K562 (cell line): ENCODE measurements around the gene FBXO48. TPM values are rescaled to one million over a fixed set of nuclear protein-coding genes. Genes with fewer than 3 reads are reported as not detected.

Experiments used
- ATF2 ChIP-seq: sonication (generic); formaldehyde crosslinking; IDR thresholded peaks from 2 replicates; pipeline ENCODE4 v1.8.1; 2022; ENCODE audit warnings: missing genetic modification reagents
- ATF7 ChIP-seq: fragments of 450-650 bp; IDR thresholded peaks from 2 replicates; pipeline ENCODE4 v1.7.1; 2014; ENCODE audit warnings: mild to moderate bottlenecking, moderate library complexity
- CC2D1A ChIP-seq: fragments of 450-650 bp; IDR thresholded peaks from 2 replicates; pipeline ENCODE4 v1.6.1; 2017; ENCODE audit warnings: mild to moderate bottlenecking
- CHAMP1 ChIP-seq: fragments of 450-650 bp; IDR thresholded peaks from 2 replicates; pipeline ENCODE4 v1.6.1; 2016; ENCODE audit warnings: mild to moderate bottlenecking
- CTBP1 ChIP-seq: fragments of 450-650 bp; IDR thresholded peaks from 2 replicates; pipeline ENCODE4 v1.6.1; 2016; ENCODE audit warnings: borderline replicate concordance
- EP300 ChIP-seq: IDR thresholded peaks from 2 replicates; pipeline ENCODE4 v1.6.1; 2012; ENCODE audit warnings: low read length, improper control_type of control experiment
- ETV1 ChIP-seq: fragments of 450-650 bp; conservative IDR thresholded peaks from 2 replicates; pipeline ENCODE4 v1.6.1; 2016; ENCODE audit warnings: missing genetic modification characterization, control low read depth, low read depth, missing compliant biosample characterization
- GATA2 ChIP-seq: sonication (generic); formaldehyde crosslinking; IDR thresholded peaks from 2 replicates; pipeline ENCODE4 v1.4.0; 2020; ENCODE audit warnings: mild to moderate bottlenecking, missing genetic modification reagents
- GTF2A2 ChIP-seq: IDR thresholded peaks from 2 replicates; pipeline ENCODE4 v1.6.1; 2016; ENCODE audit warnings: mild to moderate bottlenecking, missing genetic modification characterization, missing compliant biosample characterization
- LARP7 ChIP-seq: fragments of 450-650 bp; IDR thresholded peaks from 2 replicates; pipeline ENCODE4 v1.6.1; 2016
- MAZ ChIP-seq, 2 experiments: fragments of 450-650 bp in 1 of 2; sonication (generic) in 1 of 2; formaldehyde crosslinking; IDR thresholded peaks in 1 of 2; conservative IDR thresholded peaks in 1 of 2; 2 replicates each; pipeline versions ENCODE4 v1.4.0 to v1.5.0; 2020; ENCODE audit warnings: mild to moderate bottlenecking in 1 of 2, missing genetic modification reagents in 1 of 2
- MBD1 ChIP-seq: fragments of 250-450 bp; sonication (Bioruptor Pico); IDR thresholded peaks from 2 replicates; pipeline ENCODE4 v1.8.0; 2022; ENCODE audit warnings: inconsistent platforms
- RUNX1 ChIP-seq: sonication (generic); IDR thresholded peaks from 2 replicates; pipeline ENCODE4 v1.6.1; 2016; ENCODE audit warnings: antibody characterized with exemption, low read depth
- SMARCE1 ChIP-seq: fragments of 450-650 bp; IDR thresholded peaks from 2 replicates; pipeline ENCODE4 v1.7.1; 2016; ENCODE audit warnings: mild to moderate bottlenecking
- SP1 ChIP-seq: sonication (generic); formaldehyde crosslinking; IDR thresholded peaks from 2 replicates; pipeline ENCODE4 v1.8.1; 2022; ENCODE audit warnings: mild to moderate bottlenecking, missing genetic modification reagents
- STAT5B ChIP-seq: fragments of 250-450 bp; sonication (Bioruptor Pico); IDR thresholded peaks from 2 replicates; pipeline ENCODE4 v1.8.0; 2021; ENCODE audit warnings: mild to moderate bottlenecking, inconsistent platforms
- TGIF2 ChIP-seq: sonication (generic); formaldehyde crosslinking; IDR thresholded peaks from 2 replicates; pipeline ENCODE4 v1.8.1; 2022; ENCODE audit warnings: mild to moderate bottlenecking, missing genetic modification reagents, moderate library complexity
- YY1 ChIP-seq, 3 experiments: IDR thresholded peaks; 2 replicates each; pipeline ENCODE4 v1.6.1; 2011; ENCODE audit warnings: low read length in 2 of 3, mild to moderate bottlenecking in 2 of 3, moderate library complexity in 2 of 3, borderline replicate concordance in 1 of 3, control low read depth in 1 of 3, low read depth in 1 of 3; ENCODE audit not compliant: insufficient read depth in 3 of 3, insufficient replicate concordance in 2 of 3, control insufficient read depth in 1 of 3, insufficient read length in 1 of 3; ENCODE audit errors: extremely low read depth in 1 of 3
- ZBTB49 ChIP-seq: sonication (generic); formaldehyde crosslinking; IDR thresholded peaks from 2 replicates; pipeline ENCODE4 v1.8.0; 2022; ENCODE audit warnings: missing genetic modification reagents, mild to moderate bottlenecking, borderline replicate concordance
- polyA plus RNA-seq, 8 experiments: library from polyadenylated mRNA; depleted of rRNA in 4 of 8; stranded (reverse) in 5 of 8; unstranded in 3 of 8; fragments of >200 nt; fragmentation: Nextera tagmentation in 2 of 8; fragmentation: Illumina TruSeq in 1 of 8; extraction: Ambion mirVana in 2 of 8; extraction: Trizol in 1 of 8; gene quantifications; 2 replicates each; pipeline versions ENCODE4 v1.2.1 to v1.2.3, GENCODE V29; 2011 to 2014; ENCODE audit warnings: inconsistent platforms in 1 of 8, missing spikeins in 1 of 8
- total RNA-seq, 7 experiments: library from RNA; depleted of rRNA in 6 of 7; stranded (reverse); fragments of >200 nt in 6 of 7; fragmentation: Illumina TruSeq in 2 of 7; extraction: Trizol in 2 of 7; gene quantifications; 2 replicates each; pipeline versions ENCODE4 v1.2.1 to v1.2.3, GENCODE V29; 2011 to 2021; ENCODE audit warnings: low replicate concordance in 1 of 7

The FBXO48 gene
- total and polyA plus RNA-seq, 9 of the 15 experiments (the other 6 are each of a cell fraction or from before 2014, with no cell fraction given) = 0.36 to 1.8 (median 0.73) TPM

GRCh38 chr2:68441179-68441993 lies 25.7 kb downstream of the FBXO48 start (continued):
- TF ChIP-seq RUNX1 = no peak
- peak in 1 of 2 experiments; percentile 23; a peak in 1 of 4 replicates for TF ChIP-seq MAZ (CRISPR knock-in tag; conservative IDR thresholded peaks at IDR 0.05 in 1 of 2, IDR thresholded peaks at IDR 0.05 in 1 of 2)
- TF ChIP-seq STAT5B (CRISPR knock-in tag) = no peak
- peak; percentile 43; the same call in 1 of the 2 replicates for TF ChIP-seq ATF7
- no peak for TF ChIP-seq ZBTB49 (CRISPR knock-in tag)
- TF ChIP-seq MBD1 (CRISPR knock-in tag) = no peak
- peak; percentile 64; the same call in 1 of the 2 replicates for TF ChIP-seq GATA2
- TF ChIP-seq ETV1 (tag) = no peak
- peak; percentile 56; the same call in 1 of the 2 replicates for TF ChIP-seq EP300
- TF ChIP-seq TGIF2 (CRISPR knock-in tag) = no peak
- no peak for TF ChIP-seq GTF2A2 (tag)
- TF ChIP-seq CC2D1A = peak; percentile 85
- TF ChIP-seq ATF2 = no peak
- no peak for TF ChIP-seq SMARCE1
- peak; percentile 18; the same call in 1 of the 2 replicates for TF ChIP-seq CTBP1
- peak in 2 of 3 experiments; percentile 22 to 55 for TF ChIP-seq YY1 (IDR thresholded peaks at IDR 0.05; ENCODE audit: borderline replicate concordance in 1 of 3, control insufficient read depth in 1 of 3, extremely low read depth in 1 of 3, insufficient read depth in 3 of 3, insufficient read length in 1 of 3, insufficient replicate concordance in 2 of 3, low read depth in 1 of 3, low read length in 2 of 3)
- no peak for TF ChIP-seq LARP7
- no peak for TF ChIP-seq SP1 (CRISPR knock-in tag)
- no peak for TF ChIP-seq CHAMP1
